Activated naive CD4-positive, alpha-beta T cell treated with anti-CD3 and anti-CD28 coated beads, Interleukin-2, amount 50 U/mL, for 24 hours (primary cell): ENCODE measurements around the gene TNFSF13B.

ENCODE experiments used
- H3K27ac Mint-ChIP-seq: one replicate; pipeline ENCODE4 v1.8.0; 2021; ENCODE audit warnings: mild to moderate bottlenecking, mixed read lengths
- H3K27me3 Mint-ChIP-seq: one replicate; pipeline ENCODE4 v1.8.0; 2021; ENCODE audit warnings: mixed read lengths
- H3K36me3 Mint-ChIP-seq: one replicate; pipeline ENCODE4 v1.8.0; 2021; ENCODE audit warnings: mixed read lengths
- H3K4me1 Mint-ChIP-seq: one replicate; pipeline ENCODE4 v1.8.0; 2021; ENCODE audit warnings: mixed read lengths
- H3K4me3 Mint-ChIP-seq: one replicate; pipeline ENCODE4 v1.8.0; 2021; ENCODE audit warnings: mild to moderate bottlenecking, mixed read lengths
- H3K9me3 Mint-ChIP-seq: one replicate; pipeline ENCODE4 v1.8.0; 2021; ENCODE audit warnings: mixed read lengths

The TNFSF13B gene

DNA sequence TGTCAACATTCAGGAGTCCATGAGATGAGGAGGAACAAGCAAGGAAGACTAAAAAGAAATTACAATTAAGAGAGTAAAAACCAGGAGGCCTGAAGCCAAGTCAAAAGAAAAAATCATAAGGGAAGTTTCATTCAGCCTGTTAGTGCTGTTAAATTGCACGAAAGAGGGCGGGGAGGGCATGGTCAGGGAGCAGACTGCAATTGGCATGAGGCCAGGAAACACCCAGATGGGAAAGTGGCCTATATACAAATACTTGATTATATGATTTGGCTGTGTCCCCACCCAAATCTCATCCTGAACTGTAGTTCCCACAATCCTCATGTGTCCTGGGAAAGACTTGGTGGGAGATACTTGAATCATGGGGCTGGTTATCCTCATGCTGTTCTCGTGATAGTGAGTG lies 43.9 kb downstream of the TNFSF13B start:
- Mint-ChIP-seq H3K27me3 (no peaks in the 10 kb centered on the region), H3K27ac (no peak overlapping the region), H3K4me1 (no peaks in the 10 kb centered on the region), H3K4me3 (no peak overlapping the region), H3K36me3 (no peaks in the 10 kb centered on the region), H3K9me3 (peaks cover 6% of the 10 kb centered on the region)

- Mint-ChIP-seq H3K4me1 (no peaks in the 10 kb centered on the region), H3K27ac (no peak overlapping the region), H3K36me3 (no peaks in the 10 kb centered on the region), H3K9me3 (no peaks in the 10 kb centered on the region), H3K27me3 (no peaks in the 10 kb centered on the region), H3K4me3 (no peak overlapping the region)
Measured at GRCh38 chr13:108315273-108315672, 45.8 kb downstream of the TNFSF13B start.

- Mint-ChIP-seq H3K36me3 (no peaks in the 10 kb centered on the region), H3K27ac (no peak overlapping the region), H3K27me3 (no peaks in the 10 kb centered on the region), H3K4me1 (no peaks in the 10 kb centered on the region), H3K4me3 (no peak overlapping the region), H3K9me3 (no peaks in the 10 kb centered on the region)
Measured at GRCh38 chr13:108315991-108316390, 46.5 kb downstream of the TNFSF13B start.

- Mint-ChIP-seq H3K9me3 (no peaks in the 10 kb centered on the region), H3K4me1 (no peaks in the 10 kb centered on the region), H3K36me3 (no peaks in the 10 kb centered on the region), H3K27ac (no peak overlapping the region), H3K27me3 (no peaks in the 10 kb centered on the region), H3K4me3 (no peak overlapping the region)
Measured at GRCh38 chr13:108316413-108316812, 46.9 kb downstream of the TNFSF13B start.

DNA sequence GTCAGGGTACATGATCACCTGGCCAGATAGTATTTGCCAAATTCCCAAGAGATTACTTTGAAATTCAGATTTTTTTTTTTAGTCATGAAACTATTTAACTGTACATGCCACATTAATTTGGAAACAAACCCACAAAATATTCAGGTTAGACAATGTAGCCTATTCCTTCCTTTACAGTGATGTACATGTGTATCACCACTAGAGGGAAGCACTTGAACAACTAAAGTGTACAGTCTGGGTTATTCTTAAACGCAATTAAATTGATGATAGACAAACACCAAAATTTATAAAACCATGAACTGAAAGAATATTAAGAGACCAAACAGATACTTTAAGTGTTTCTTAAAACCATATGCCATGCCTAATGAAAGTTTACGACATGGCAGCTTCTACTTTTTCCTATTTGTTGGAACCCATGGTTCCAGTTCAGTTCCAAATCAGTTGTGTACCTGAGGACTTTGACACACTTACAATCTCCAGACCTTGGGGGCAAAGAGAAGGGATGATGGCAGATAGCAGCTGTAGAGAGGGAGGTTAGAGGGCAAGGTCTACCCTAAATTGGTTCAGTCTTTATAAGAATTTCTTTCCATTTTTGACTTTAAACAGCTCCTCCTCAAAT lies 52.8 kb downstream of the TNFSF13B start:
- Mint-ChIP-seq H3K9me3 (no peaks in the 10 kb centered on the region), H3K4me1 (peaks cover 9% of the 10 kb centered on the region), H3K36me3 (no peaks in the 10 kb centered on the region), H3K27ac (no peak overlapping the region), H3K27me3 (peaks cover 2% of the 10 kb centered on the region), H3K4me3 (no peak overlapping the region)

DNA sequence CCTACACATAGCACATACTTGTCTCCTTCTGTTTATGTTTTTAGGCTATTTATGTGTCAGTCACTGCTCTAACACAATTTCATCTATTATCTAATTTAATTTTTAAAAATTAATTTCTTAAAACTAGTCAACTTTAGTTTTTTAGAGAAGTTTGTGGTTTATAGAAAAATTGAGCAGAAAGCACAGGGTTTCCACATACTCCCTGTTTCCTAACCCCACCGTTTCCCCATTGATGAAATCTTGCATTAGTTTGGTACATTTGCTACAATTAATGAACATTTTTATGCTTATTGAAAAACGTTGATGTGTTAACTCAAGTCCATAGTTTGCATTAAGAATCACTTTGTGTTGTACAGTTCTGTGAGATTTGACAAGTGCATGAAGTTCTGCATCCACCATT lies 53.5 kb downstream of the TNFSF13B start:
- Mint-ChIP-seq H3K36me3 (no peaks in the 10 kb centered on the region), H3K4me3 (no peak overlapping the region), H3K9me3 (no peaks in the 10 kb centered on the region), H3K4me1 (peaks cover 9% of the 10 kb centered on the region), H3K27me3 (peaks cover 2% of the 10 kb centered on the region), H3K27ac (no peak overlapping the region)

DNA sequence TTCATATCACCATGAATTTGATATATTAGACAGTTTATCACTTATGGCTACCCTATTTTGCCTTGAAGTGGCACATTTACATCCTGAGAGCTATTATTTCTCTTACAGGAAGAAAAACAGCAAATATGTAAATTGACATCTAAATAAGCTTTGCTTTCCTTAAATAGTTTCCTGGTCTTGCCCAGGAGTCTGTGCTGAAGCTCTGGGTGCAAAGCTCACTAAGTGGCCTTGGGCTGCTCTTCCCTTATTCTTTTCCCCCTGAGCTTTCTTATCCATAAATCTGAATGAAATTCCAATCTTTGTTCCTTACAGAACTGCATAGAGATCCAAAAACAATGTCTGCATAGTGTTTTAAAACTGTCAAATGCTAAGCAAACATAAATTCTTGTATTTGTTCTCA lies 56.3 kb downstream of the TNFSF13B start:
- no peaks in the 10 kb centered on the region for H3K36me3 Mint-ChIP-seq
- H3K4me1 Mint-ChIP-seq = peaks cover 9% of the 10 kb centered on the region
- no peak overlapping the region for H3K27ac Mint-ChIP-seq
- H3K9me3 Mint-ChIP-seq = no peaks in the 10 kb centered on the region
- H3K4me3 Mint-ChIP-seq = no peak overlapping the region
- peaks cover 2% of the 10 kb centered on the region for H3K27me3 Mint-ChIP-seq

DNA sequence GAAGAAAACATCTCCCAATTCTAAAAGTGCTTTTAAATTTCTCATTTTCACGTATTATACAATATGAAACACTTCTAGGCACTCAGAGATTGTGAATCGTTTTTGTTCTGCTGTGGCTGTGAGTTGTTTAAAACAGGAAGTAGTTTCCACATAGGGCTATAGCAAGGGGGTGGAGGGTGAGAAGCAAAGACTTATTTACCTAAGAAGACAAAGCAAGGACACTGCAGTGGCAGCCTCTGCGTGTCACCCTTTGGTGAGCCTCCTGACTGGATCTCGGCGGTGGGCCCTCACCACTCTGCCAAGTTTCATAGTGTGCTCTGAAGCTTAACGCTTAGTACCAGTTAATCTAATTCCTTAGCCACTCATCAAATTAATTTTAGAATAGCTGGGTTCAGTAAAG lies 56.8 kb downstream of the TNFSF13B start:
- Mint-ChIP-seq H3K9me3 (no peaks in the 10 kb centered on the region), H3K27me3 (peaks cover 2% of the 10 kb centered on the region), H3K27ac (peak overlapping the region; percentile 32), H3K36me3 (no peaks in the 10 kb centered on the region), H3K4me3 (no peak overlapping the region), H3K4me1 (peaks cover 9% of the 10 kb centered on the region)

GRCh38 chr13:108328848-108329247 lies 59.3 kb downstream of the TNFSF13B start:
- H3K36me3 Mint-ChIP-seq = no peaks in the 10 kb centered on the region

GRCh38 chr13:108332791-108333190 lies 63.3 kb downstream of the TNFSF13B start:
- Mint-ChIP-seq H3K9me3 (no peaks in the 10 kb centered on the region), H3K27ac (no peak overlapping the region), H3K4me3 (no peak overlapping the region), H3K36me3 (no peaks in the 10 kb centered on the region), H3K27me3 (no peaks in the 10 kb centered on the region), H3K4me1 (no peaks in the 10 kb centered on the region)

More at GRCh38 chr13:108328848-108329247, 59.3 kb downstream of the TNFSF13B start:
- no peaks in the 10 kb centered on the region for H3K27me3 Mint-ChIP-seq
- no peak overlapping the region for H3K27ac Mint-ChIP-seq
- no peaks in the 10 kb centered on the region for H3K9me3 Mint-ChIP-seq
- no peak overlapping the region for H3K4me3 Mint-ChIP-seq
- peaks cover 9% of the 10 kb centered on the region for H3K4me1 Mint-ChIP-seq

- peaks cover 19% of the 10 kb centered on the region for H3K4me1 Mint-ChIP-seq
- H3K27me3 Mint-ChIP-seq = no peaks in the 10 kb centered on the region
- H3K27ac Mint-ChIP-seq = peak overlapping the region; percentile 44
- no peaks in the 10 kb centered on the region for H3K9me3 Mint-ChIP-seq
- H3K36me3 Mint-ChIP-seq = no peaks in the 10 kb centered on the region
- H3K4me3 Mint-ChIP-seq = no peak overlapping the region
Measured at GRCh38 chr13:108342369-108343289, 73.1 kb downstream of the TNFSF13B start.

GRCh38 chr13:108345016-108345415 lies 75.5 kb downstream of the TNFSF13B start:
- Mint-ChIP-seq H3K27me3 (no peaks in the 10 kb centered on the region), H3K27ac (no peak overlapping the region), H3K4me3 (no peak overlapping the region), H3K36me3 (no peaks in the 10 kb centered on the region), H3K4me1 (peaks cover 22% of the 10 kb centered on the region), H3K9me3 (no peaks in the 10 kb centered on the region)

DNA sequence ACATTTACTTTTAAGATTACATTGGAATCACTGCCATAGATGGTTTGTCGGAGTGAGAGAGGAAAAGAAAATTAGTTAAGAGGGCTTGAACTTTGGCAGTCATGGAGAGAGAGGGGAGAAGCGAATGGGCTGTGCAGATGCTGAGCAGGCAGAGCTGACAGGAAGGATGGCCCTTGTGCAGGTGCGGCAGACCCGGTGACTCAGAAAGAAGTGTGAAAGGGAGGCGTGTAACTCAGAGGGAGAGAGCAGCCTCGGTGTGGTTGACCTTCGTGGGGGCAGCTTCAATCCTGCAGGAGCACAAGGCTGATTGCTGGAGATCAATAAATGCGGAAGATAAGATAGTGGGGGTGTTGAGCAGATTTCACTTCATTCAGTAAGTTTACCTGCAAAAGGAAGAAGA lies 76.9 kb downstream of the TNFSF13B start:
- peak overlapping the region; percentile 25 for H3K27ac Mint-ChIP-seq
- H3K4me1 Mint-ChIP-seq = peaks cover 22% of the 10 kb centered on the region
- no peaks in the 10 kb centered on the region for H3K36me3 Mint-ChIP-seq
- no peak overlapping the region for H3K4me3 Mint-ChIP-seq
- H3K27me3 Mint-ChIP-seq = no peaks in the 10 kb centered on the region
- H3K9me3 Mint-ChIP-seq = no peaks in the 10 kb centered on the region

DNA sequence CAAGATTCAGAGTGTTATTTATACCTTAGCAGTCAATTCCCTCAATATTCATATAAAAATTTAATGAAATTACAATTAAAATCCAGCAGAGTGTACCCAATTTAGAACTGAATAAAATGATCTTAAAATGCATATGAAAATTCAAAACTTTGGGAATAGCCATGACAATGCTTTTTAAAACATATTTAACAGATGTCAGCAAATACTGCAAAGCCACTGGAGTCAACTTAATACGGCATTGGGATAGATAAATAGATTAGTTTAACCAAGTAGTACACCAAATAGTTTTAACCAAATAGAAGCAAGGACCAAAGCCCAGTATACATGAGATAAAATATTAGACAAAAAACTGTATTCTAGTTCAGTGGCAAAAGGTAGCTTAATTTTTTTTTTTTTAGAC lies 79.8 kb downstream of the TNFSF13B start:
- Mint-ChIP-seq H3K4me1 (peaks cover 7% of the 10 kb centered on the region), H3K36me3 (no peaks in the 10 kb centered on the region), H3K4me3 (no peak overlapping the region), H3K27me3 (no peaks in the 10 kb centered on the region), H3K9me3 (no peaks in the 10 kb centered on the region), H3K27ac (no peak overlapping the region)

DNA sequence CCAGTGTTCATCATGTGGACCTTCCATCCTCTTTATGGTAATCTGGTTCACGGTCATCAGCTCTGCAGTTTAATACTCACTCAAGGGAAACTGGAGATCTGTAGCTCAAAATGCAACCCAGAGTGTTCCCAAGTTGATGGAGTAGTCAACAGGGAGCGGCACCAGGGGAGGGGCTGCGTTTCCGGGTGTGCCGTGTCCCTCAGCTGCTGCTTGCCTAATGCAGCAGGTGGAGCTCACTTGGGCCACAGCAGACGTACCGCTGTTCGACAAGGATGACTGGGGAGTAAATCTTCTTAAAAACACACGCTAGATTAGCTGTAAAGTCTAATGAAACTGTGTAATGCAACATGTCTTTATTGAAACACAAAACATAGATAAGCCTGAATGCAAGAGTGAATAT lies 81.1 kb downstream of the TNFSF13B start:
- H3K9me3 Mint-ChIP-seq = no peaks in the 10 kb centered on the region
- H3K36me3 Mint-ChIP-seq = no peaks in the 10 kb centered on the region
- H3K4me3 Mint-ChIP-seq = no peak overlapping the region
- peaks cover 7% of the 10 kb centered on the region for H3K4me1 Mint-ChIP-seq
- no peak overlapping the region for H3K27ac Mint-ChIP-seq
- no peaks in the 10 kb centered on the region for H3K27me3 Mint-ChIP-seq

DNA sequence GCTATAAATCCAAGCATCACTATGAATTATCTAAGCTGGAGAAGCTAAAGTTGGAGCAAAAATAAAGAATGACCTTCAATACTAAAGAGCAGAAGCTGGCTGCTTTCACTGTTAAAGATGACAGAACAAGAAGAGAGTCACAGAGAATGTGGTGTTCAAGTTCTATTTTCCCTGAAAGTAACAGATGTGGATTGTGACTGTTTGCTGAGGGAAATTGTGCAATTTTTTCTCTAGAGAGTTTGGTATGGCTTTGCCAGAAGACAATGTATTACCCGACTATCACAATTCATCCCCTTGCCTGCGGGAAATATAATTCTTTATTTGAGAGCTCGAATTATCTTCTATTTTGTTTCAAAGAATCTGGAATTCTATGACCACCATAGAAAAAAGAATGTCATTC lies 83.1 kb downstream of the TNFSF13B start:
- Mint-ChIP-seq H3K9me3 (no peaks in the 10 kb centered on the region), H3K27ac (no peak overlapping the region), H3K27me3 (no peaks in the 10 kb centered on the region), H3K36me3 (no peaks in the 10 kb centered on the region), H3K4me1 (peaks cover 3% of the 10 kb centered on the region), H3K4me3 (no peak overlapping the region)
